Ishikawa (cell line): ENCODE measurements around the gene TMPRSS15.

Experiments
- CEBPB ChIP-seq: IDR thresholded peaks from 2 replicates; pipeline ENCODE4 v1.6.1; 2012
- CREB1 ChIP-seq: IDR thresholded peaks from 2 replicates; pipeline ENCODE4 v1.6.1; 2012; ENCODE audit warnings: low read depth
- EGR1 ChIP-seq: IDR thresholded peaks from 2 replicates; pipeline ENCODE4 v1.6.1; 2012
- EP300 ChIP-seq: IDR thresholded peaks from 2 replicates; pipeline ENCODE4 v1.6.1; 2012; ENCODE audit warnings: borderline replicate concordance
- FOXM1 ChIP-seq: IDR thresholded peaks from 2 replicates; pipeline ENCODE4 v1.6.1; 2012; ENCODE audit warnings: low read depth, borderline replicate concordance
- NFIC ChIP-seq: IDR thresholded peaks from 2 replicates; pipeline ENCODE4 v1.6.1; 2012
- RAD21 ChIP-seq: IDR thresholded peaks from 2 replicates; pipeline ENCODE4 v1.6.1; 2012; ENCODE audit warnings: low read depth
- TAF1 ChIP-seq: IDR thresholded peaks from 2 replicates; pipeline ENCODE4 v1.6.1; 2012; ENCODE audit warnings: low read depth, mild to moderate bottlenecking
- TCF12 ChIP-seq: IDR thresholded peaks from 2 replicates; pipeline ENCODE4 v1.6.1; 2012; ENCODE audit warnings: low read depth
- TEAD4 ChIP-seq: IDR thresholded peaks from 2 replicates; pipeline ENCODE4 v1.6.1; 2012
- YY1 ChIP-seq: IDR thresholded peaks from 2 replicates; pipeline ENCODE4 v1.6.1; 2012; ENCODE audit warnings: low read depth
- TF ChIP-seq, protein P1 (sequence below): IDR thresholded peaks from 2 replicates; pipeline ENCODE4 v1.6.1; 2012
- TF ChIP-seq, protein P2 (sequence below): IDR thresholded peaks from 2 replicates; pipeline ENCODE4 v1.6.1; 2012; ENCODE audit warnings: low read depth, mild to moderate bottlenecking

DNA sequence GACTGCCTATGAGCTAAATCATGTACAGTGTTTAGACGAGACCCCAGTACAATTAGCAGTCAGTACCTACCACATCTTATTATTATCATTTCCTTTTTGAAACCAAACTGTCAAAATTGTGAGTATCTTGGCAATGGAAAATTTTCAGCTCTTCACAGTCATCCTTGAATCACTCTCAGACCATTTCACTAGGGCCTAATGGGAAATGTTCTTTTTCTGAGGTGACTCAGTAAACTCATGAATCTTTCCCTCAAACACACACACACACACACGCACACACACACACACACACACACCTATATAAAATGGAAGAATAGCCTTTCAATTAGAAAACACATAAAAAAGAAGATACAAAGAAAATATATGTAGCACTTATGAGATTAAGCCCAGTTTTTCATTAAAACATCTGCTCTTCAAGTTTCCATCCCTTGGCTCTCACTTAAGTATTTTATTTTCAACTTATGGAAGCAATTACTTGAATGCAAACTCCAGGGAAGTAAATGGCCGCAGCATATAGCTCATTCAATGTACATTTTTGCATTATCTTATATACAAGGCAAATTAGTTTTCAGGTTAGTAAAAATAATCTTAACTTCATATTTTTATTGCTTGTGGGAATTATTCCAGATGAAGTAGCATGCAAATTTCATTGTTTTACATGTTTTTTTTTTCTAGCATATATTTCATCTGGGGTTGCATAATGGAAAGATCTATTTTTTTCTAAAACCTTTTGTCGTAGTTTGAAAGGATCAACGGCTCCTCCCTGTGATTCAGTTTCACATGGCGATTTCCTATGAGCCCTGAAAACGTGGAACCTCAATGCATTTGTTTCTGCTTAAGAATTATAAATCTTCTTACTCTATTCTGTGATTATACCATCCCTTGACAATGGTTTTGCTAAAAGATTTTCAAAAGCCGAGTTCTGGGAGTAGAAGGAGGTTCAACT, 46.3 kb upstream of the TMPRSS15 start:
- TF ChIP-seq TCF12 (no peak), NFIC (no peak), CREB1 (no peak), TAF1 (no peak), RAD21 (no peak), EP300 (no peak), FOXM1 (no peak), TEAD4 (no peak), YY1 (no peak), EGR1 (no peak), CEBPB (no peak)
- TF ChIP-seq, protein P1, sequence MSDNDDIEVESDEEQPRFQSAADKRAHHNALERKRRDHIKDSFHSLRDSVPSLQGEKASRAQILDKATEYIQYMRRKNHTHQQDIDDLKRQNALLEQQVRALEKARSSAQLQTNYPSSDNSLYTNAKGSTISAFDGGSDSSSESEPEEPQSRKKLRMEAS, result no peak
- TF ChIP-seq, protein P2, sequence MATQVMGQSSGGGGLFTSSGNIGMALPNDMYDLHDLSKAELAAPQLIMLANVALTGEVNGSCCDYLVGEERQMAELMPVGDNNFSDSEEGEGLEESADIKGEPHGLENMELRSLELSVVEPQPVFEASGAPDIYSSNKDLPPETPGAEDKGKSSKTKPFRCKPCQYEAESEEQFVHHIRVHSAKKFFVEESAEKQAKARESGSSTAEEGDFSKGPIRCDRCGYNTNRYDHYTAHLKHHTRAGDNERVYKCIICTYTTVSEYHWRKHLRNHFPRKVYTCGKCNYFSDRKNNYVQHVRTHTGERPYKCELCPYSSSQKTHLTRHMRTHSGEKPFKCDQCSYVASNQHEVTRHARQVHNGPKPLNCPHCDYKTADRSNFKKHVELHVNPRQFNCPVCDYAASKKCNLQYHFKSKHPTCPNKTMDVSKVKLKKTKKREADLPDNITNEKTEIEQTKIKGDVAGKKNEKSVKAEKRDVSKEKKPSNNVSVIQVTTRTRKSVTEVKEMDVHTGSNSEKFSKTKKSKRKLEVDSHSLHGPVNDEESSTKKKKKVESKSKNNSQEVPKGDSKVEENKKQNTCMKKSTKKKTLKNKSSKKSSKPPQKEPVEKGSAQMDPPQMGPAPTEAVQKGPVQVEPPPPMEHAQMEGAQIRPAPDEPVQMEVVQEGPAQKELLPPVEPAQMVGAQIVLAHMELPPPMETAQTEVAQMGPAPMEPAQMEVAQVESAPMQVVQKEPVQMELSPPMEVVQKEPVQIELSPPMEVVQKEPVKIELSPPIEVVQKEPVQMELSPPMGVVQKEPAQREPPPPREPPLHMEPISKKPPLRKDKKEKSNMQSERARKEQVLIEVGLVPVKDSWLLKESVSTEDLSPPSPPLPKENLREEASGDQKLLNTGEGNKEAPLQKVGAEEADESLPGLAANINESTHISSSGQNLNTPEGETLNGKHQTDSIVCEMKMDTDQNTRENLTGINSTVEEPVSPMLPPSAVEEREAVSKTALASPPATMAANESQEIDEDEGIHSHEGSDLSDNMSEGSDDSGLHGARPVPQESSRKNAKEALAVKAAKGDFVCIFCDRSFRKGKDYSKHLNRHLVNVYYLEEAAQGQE, result no peak
